Stimulated activated CD4-positive, alpha-beta T cell treated with anti-CD3 and anti-CD28 coated beads, Interleukin-2, amount 100 ng/mL, for 24 hours (primary cell): Measurements from ENCODE around the gene VEZF1.
"Not testable (repeated sequence)": the region's sequence is repeated elsewhere in the genome, so short reads cannot be mapped to it uniquely, and the experiment has no call there.

Experiments used
- DNase-seq, 2 donors: peaks; one replicate each; pipeline ENCODE4 v3.0.0-alpha.2; 2020

VEZF1 gene

GRCh38 chr17:57972151-57972550 is 15.9 kb downstream of the VEZF1 start:
- no peak for DNase-seq

- no peak for DNase-seq
These were observed 16.5 kb downstream of the VEZF1 start for GRCh38 chr17:57971572-57971971.

GRCh38 chr17:57970710-57971109 is 17.3 kb downstream of the VEZF1 start:
- DNase-seq = no peak

GRCh38 chr17:57968456-57968855 is 19.6 kb downstream of the VEZF1 start:
- DNase-seq = no peak

GRCh38 chr17:57966875-57967274 is 21.2 kb downstream of the VEZF1 start:
- no peak for DNase-seq

GRCh38 chr17:57966246-57966645 is 21.8 kb downstream of the VEZF1 start:
- no peak for DNase-seq

- no peak for DNase-seq
These were observed 22.4 kb downstream of the VEZF1 start for GRCh38 chr17:57965521-57966160.

GRCh38 chr17:57963149-57963511 is 24.9 kb downstream of the VEZF1 start:
- DNase-seq = no peak

GRCh38 chr17:57962279-57963148 is 25.5 kb downstream of the VEZF1 start:
- no peak for DNase-seq

GRCh38 chr17:57959929-57960328 is 28.1 kb downstream of the VEZF1 start:
- no peak for DNase-seq

- DNase-seq = not testable (repeated sequence)
These were observed 29.7 kb downstream of the VEZF1 start for GRCh38 chr17:57958391-57958790.

- DNase-seq = no peak
These were observed 30.2 kb downstream of the VEZF1 start for GRCh38 chr17:57957886-57958285.

GRCh38 chr17:57957120-57957850 is 30.8 kb downstream of the VEZF1 start:
- DNase-seq = no peak

- peak; percentile 31 to 42 for DNase-seq
These were observed 31.5 kb downstream of the VEZF1 start for GRCh38 chr17:57956291-57957119.

- peak; percentile 72 to 79 for DNase-seq
These were observed 32.7 kb downstream of the VEZF1 start, which contains the start of gene CUEDC1 for GRCh38 chr17:57955183-57955931. CUEDC1 (minus strand) TSS chr17:57955412; CDS start chr17:57885564, 69,848 bp downstream.

- no peak for DNase-seq
These were observed 33.5 kb downstream of the VEZF1 start for GRCh38 chr17:57954397-57955182.

- no peak for DNase-seq
These were observed 34.2 kb downstream of the VEZF1 start for GRCh38 chr17:57953705-57954396.

- DNase-seq = no peak
These were observed 34.8 kb downstream of the VEZF1 start for GRCh38 chr17:57953219-57953618.

GRCh38 chr17:57949649-57950048 is 38.4 kb downstream of the VEZF1 start:
- no peak for DNase-seq
